ENCODE results near the gene CYTH1.

CYTH1 gene

GRCh38 chr17:78670850-78671725, 111.0 kb downstream of the CYTH1 start:
- no peak overlapping the region for H3K4me3 ChIP-seq (ENCODE audit: low read length)
- DNase-seq (ENCODE audit: low read depth) = no peak
- TF ChIP-seq CTCF (conservative IDR thresholded peaks at IDR 0.05; ENCODE audit: low read length) = no peak

- no peak for TF ChIP-seq CTCF (conservative IDR thresholded peaks at IDR 0.05; ENCODE audit: low read length)
- DNase-seq (ENCODE audit: low read depth) = no peak
- H3K4me3 ChIP-seq (ENCODE audit: low read length) = no peak overlapping the region
Measured at GRCh38 chr17:78669975-78670518, 112.0 kb downstream of the CYTH1 start.

GRCh38 chr17:78669256-78669974, 112.7 kb downstream of the CYTH1 start:
- TF ChIP-seq CTCF (conservative IDR thresholded peaks at IDR 0.05; ENCODE audit: low read length) = no peak
- DNase-seq (ENCODE audit: low read depth) = no peak

GRCh38 chr17:78668847-78669246, 113.2 kb downstream of the CYTH1 start:
- no peak overlapping the region for H3K4me3 ChIP-seq (ENCODE audit: low read length)
- no peak for TF ChIP-seq CTCF (conservative IDR thresholded peaks at IDR 0.05; ENCODE audit: low read length)
- DNase-seq (ENCODE audit: low read depth) = no peak

More at GRCh38 chr17:78669256-78669974, 112.7 kb downstream of the CYTH1 start:
- no peak overlapping the region for H3K4me3 ChIP-seq (ENCODE audit: low read length)

- no peak overlapping the region for H3K4me3 ChIP-seq (ENCODE audit: low read length)
- no peak for DNase-seq (ENCODE audit: low read depth)
- no peak for TF ChIP-seq CTCF (conservative IDR thresholded peaks at IDR 0.05; ENCODE audit: low read length)
Measured at GRCh38 chr17:78667741-78668640, 114.1 kb downstream of the CYTH1 start.

- DNase-seq (ENCODE audit: low read depth) = no peak
- H3K4me3 ChIP-seq (ENCODE audit: low read length) = no peak overlapping the region
- TF ChIP-seq CTCF (conservative IDR thresholded peaks at IDR 0.05; ENCODE audit: low read length) = no peak
Measured at GRCh38 chr17:78667091-78667490, 115.0 kb downstream of the CYTH1 start.
